Left ventricle myocardium superior (tissue), 1 donor: Measurements from ENCODE around the gene TOP3B. TPM values are rescaled to one million over a fixed set of nuclear protein-coding genes. Genes with fewer than 3 reads are reported as not detected.
A peak's percentile ranks its signal among the peaks of the same experiment; 100 is the strongest.
"Not testable (repeated sequence)": the region's sequence is repeated elsewhere in the genome, so short reads cannot be mapped to it uniquely, and the experiment has no call there.

Source experiments
- ATAC-seq: fragments of 200-7000 bp; cut with Tn5 transposase; one replicate; pipeline ENCODE4 v1.9.1; 2020; ENCODE audit warnings: mild to moderate bottlenecking, moderate library complexity
- DNase-seq: peaks from one replicate; pipeline ENCODE4 v3.0.0-alpha.2; 2020
- intact Hi-C: fragments of 100-400 bp; cut with micrococcal nuclease; formaldehyde crosslinking; loops from one replicate; pipeline ENCODE4 v1.11.0; 2022
- total RNA-seq: library from RNA; stranded (reverse); fragmentation: NEBNext Ultra II Directional; extraction: Animal tissue kit (Norgen Biotek cat#: 25700); gene quantifications from one replicate; pipeline ENCODE4 v1.2.1, GENCODE V29; 2021
- donor health status: DM: no; HTN: yes; CAD: no; lungs with severe emphysema.

The TOP3B gene
- total RNA-seq, 1 donor from 2014 or later = 13.1 TPM

DNA sequence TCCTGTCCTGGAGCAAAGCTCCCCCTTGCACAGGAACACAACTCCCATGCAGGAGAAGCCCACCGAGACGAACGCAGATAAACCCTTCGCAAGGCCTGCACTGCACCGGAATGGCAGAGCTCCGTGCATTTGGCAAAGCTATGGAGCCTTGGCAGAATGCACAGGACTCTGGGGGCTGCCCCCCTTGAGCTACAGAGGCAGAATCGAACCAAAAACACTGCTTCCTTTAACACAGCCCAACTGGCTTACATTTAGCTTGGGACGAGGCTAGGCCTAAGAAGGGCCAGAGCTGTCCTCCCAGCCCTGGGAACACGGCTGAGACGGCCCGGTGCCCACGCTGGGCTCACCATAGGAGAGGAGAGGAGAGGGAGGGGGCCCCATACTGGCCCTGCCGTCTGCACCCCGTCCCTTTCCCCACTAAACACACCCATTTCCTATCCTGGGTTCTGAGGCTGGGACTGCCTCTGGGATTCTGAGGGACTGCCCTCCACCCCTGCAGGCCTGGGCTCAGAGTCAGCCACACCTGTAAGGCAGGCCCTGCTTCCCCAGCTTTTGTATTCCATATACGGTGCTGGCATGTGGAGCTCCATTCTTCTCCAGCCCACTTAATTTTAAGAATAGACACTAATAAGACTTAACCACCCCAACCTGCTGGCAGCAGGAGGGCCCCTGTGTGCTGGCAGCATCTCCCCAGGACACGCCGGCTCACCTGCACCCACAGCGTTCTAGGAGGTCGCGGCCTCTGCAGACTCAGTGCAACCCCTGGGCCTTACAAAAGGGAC is 62.9 kb downstream of the TOP3B start:
- intact Hi-C loops = no loop called here
- ATAC-seq (no peak), DNase-seq (no peak)

DNA sequence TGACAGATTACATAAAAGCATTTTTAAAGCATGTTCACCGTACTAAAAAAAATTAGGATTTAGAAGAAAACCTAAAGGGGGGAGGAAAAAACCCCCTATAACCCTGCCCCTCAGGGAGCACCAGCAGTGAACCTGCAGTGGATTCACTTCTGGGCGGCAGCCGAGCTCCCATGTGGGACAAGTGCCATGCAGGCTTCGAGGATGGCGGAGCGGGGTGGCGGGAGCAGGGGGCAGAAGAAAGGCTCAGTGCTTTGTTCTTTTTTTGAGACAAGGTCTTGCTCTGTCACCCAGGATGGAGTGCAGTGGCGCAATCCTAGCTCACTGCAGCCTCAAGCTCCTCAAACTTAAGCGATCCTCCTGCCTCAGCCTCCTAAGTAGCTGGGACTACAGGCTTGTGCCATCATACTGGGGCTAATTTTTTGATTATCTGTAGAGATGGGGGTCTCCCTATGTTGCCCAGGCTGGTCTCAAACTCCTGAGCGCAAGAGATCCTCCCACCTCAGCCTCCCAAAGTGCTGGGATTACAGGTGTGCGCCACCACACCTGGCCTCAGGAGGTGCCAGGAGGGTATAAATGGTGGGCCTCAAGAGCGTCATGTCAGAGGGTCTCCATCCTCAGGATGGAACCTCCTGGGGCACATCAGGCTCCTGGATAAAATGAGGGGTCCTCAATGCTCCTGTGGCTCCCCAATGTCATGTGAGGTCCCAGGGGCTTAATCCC is 64.0 kb downstream of the TOP3B start:
- intact Hi-C loops = no loop called here
- ATAC-seq = no peak
- DNase-seq = no peak

DNA sequence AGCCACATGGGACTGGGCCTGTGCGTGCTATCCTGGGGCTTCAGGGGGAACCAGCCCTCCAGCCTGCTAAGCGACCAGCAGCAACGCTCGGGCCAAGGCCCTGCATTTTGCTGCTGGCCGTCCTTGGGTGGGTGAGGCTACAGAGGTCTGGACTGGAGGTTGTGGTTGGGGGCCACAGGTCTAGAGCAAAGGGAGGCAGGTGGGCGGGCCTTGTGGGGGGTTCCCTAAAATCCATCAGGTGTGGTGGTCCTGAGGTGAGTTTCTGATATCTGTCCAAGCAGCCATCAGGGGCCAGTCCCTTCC is 64.7 kb downstream of the TOP3B start:
- DNase-seq = no peak
- ATAC-seq = no peak
- intact Hi-C loops = no loop called here

DNA sequence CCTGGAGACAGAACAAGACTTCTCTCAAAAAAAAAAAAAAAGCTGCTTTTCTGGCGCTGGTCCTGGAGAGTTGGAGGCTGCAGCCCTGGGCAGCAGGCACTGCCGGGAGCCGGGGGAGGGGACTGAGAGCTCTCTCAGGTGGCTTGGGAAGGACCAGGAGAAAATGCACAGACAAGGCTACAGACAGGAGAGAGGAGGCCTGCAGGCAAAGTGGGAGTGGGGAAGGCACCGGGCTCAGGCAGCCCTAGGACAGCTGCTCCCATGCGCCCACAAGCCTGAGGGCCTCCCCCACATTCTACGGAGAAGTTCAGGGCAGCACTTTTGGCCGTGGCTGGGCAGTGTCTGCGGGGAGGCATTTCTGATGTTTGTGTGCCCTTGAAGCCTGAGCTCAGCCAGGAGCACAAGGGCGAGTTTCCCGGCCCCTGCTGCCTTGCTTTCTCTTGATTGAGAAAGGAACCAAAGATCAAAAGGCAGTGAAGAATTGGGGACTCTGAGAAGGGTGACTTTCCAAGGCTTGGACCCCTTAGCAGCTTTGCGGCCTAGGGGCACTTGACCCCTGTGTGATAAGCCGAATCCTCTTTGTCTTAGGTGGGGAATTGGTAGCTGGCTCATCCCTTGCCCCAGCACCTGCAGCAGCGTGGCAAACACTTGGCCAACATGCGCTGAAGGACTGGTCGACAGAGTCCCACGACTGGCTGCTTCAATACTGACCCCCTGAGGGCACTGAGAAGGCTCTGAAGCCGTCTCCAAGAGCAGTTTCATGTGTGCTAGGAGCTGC is 65.2 kb downstream of the TOP3B start:
- ATAC-seq = peak; percentile 76
- intact Hi-C loops = no loop called here

DNA sequence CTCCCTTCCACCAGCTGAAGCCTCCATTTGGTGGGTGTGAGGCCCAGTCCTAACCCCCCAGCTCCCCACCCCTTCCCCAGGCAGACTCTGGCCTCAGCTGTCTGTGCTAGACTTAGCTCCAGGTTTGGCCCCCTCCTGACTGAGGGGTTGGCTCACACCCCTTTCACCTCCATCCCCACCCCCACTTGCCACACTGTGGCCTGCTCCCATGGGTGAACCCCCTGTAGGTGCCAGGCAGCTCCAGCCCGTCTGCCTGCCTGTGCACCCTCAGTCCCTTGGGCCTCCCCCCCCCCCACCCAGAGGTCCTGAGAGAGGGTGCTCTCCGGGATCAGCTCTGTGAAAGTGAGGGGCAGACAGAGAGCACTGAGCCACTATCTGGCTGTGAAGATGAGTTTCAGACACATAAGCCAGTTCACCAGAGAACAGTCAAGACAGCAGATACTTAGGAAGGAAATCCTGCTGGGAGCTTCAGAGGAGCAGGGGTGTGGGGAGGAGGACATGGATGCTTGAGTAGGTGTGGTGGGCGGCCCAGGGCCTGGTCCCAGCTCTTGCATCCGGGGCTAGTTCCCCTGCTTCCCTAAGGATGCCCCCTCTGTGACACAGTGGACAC is 66.2 kb downstream of the TOP3B start:
- peak; percentile 5 for DNase-seq
- intact Hi-C loops = no loop called here
- no peak for ATAC-seq

More for the DNA sequence above, 65.2 kb downstream of the TOP3B start:
- DNase-seq = no peak

DNA sequence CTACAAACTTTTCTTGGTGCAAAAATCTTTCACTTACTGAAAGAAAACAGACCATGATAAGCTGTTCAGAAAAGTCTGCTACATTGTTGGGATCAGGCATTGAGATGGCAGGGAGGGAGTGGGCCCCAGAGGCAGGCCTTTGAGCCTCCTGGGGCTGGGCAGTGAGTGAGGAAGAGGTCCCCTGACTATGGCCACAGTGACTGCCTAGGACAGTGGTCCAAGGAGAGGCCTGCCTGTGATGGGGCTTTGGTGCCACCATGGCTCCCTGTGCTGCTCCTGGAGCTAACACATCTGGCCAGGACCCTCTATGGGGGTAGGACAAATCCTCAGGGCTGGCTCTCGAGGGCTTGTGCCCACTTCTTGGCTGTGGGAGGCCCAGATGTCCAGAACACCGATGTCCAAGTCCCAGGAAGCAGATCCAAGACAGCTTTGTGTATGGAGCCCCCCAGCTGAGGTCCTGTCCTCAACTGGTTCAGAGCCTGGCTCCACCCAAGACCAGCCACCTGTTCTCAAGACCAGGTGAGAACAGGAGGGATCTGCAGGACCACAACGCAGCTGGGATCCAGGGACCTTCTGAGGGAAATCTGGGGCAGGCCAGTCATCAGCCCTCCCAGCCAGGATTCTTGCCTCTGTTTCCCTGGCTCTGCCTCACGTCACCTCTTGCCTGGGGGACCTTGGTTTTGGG is 66.8 kb downstream of the TOP3B start:
- ATAC-seq (no peak), DNase-seq (peak; percentile 10)
- intact Hi-C loops = no loop called here

DNA sequence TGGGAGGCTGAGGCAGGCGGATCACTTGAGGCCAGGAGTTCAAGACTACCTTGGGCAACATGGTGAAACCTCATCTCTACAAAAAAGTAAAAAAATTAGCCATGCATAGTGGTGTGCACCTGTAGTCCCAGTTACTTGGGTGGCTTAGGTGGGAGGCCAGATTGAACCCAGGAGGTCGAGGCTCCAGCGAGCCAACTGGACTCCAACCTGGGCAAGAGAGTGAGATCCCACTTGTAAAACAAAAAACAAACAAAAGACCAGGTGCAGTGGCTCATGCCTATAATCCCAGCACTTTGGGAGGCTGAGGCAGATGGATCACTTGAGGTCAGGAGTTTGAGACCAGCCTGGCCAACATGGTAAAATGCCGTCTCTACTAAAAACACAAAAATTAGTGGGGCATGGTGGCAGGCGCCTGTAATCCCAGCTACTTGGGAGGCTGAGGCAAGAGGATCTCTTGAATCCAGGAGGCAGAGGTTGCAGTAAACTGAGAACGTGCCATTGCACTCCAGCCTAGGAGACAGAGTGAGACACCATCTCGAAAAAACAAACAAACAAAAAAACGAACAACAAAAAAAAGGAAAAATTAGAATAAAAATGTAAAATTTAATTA is 68.4 kb downstream of the TOP3B start:
- DNase-seq, ATAC-seq, intact Hi-C loops: not testable (repeated sequence)

DNA sequence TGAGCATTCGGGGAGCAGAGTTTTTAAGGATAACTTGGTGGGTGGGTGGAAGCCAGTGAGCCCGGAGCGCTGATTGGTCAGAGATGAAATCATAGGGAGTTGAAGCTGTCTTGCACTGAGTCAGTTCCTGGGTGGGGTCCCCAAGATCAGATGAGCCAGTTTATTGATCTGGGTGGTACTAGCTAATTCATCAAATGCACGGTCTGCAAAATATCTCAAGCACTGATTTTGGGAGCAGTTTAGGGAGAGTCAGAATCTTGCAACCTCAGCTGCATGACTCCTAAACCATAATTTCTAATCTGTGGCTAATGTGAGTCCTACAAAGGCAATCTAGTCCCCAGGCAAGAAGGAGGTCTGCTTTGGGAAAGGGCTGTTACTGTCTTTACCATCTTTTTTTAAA is 72.2 kb downstream of the TOP3B start:
- DNase-seq, ATAC-seq, intact Hi-C loops: not testable (repeated sequence)

DNA sequence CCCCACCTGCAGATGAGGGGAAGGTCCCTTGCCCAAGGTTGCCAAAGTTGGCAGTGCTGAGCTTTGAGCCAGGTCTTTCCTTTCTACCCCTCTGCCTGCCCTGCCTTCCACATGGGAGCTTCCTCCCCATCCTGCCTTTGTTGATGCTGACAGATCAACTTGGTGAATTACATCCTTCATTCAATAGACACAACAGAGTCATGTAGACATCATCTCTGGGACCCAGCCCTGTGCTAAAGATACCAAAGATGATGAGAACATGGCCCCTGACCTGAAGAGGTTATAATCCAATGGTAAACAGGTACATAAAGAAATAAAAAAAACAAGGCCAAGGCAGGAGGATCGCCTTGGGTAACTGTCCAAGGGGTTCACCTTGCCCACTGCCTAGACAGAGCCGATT is 72.7 kb downstream of the TOP3B start:
- intact Hi-C loops = no loop called here
- peak; percentile 8 for DNase-seq
- no peak for ATAC-seq

DNA sequence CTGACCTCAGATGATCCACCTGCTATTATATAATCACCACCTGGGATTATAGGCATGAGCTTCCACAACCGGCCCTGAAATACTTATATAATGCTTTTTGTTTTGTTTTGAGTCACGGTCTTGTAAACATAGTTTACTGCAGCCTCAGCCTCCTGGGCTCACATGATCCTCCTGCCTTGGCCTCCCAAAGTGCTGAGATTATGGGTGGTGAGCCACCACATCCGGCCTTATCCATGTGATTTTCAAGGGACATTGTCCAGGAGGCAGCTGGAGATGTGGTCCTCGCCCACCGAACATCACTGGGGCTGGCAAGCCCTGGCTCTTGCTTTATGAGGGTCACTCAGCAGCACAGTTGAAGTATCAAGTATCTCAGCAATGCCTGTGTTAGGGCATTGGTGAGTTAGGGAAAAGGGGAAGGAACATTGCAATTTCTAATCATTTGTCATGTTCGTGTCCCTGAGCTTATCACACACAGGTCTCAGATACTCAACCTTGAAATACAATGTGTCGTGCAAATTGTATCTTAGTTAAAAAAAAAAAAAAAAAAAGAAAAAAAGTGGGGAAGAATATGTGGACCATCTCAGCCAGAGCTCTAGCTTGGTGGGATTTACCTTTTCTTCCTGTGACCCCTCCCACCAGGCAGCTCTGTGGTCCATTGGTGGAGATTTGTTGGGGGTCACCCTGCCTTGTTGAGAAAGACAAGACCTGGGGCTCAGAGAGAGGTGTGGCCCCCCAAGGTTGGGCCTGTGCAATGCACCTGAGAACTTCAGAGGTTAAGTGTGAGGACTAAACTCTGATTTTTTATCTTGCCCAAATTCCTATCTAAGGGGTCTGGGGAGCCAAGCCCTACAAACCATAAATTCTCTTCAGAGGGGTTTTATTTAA is 74.7 kb downstream of the TOP3B start:
- ATAC-seq (no peak), DNase-seq (no peak)

More for the DNA sequence above, 74.7 kb downstream of the TOP3B start:
- intact Hi-C loops = no loop called here

Other genes with a start within 250 kb of the TOP3B start
- gene YPEL1, start 247.0 kb downstream of the TOP3B start, total RNA-seq = 3.2 TPM
- gene MAPK1, start 115.1 kb downstream of the TOP3B start, total RNA-seq = 80.5 TPM
- 18.5 TPM for gene PPM1F, start 29.9 kb downstream of the TOP3B start, total RNA-seq